Thyroid gland (tissue), 4 donors: Measurements from ENCODE around the gene PPP2R2B. TPM values are rescaled to one million over a fixed set of nuclear protein-coding genes. Genes with fewer than 3 reads are reported as not detected.

ENCODE experiments used
- DNase-seq, 2 donors: peaks; one replicate each; pipeline ENCODE4 v3.0.0-alpha.2; 2019
- H3K27ac ChIP-seq, 3 donors: fragments of 200-600 bp; sonication (generic); 1 replicate in 2 of 3; 2 replicates in 1 of 3; pipeline ENCODE4 v1.5.1; 2016 to 2019; ENCODE audit warnings: mild to moderate bottlenecking in 1 of 3, moderate library complexity in 1 of 3
- H3K27me3 ChIP-seq: fragments of 200-600 bp; sonication (generic); one replicate; pipeline ENCODE4 v1.5.1; 2019
- H3K36me3 ChIP-seq, 2 donors: fragments of 200-600 bp; sonication (generic); one replicate each; pipeline ENCODE4 v1.5.1; 2016 to 2019
- H3K4me1 ChIP-seq, 2 donors: fragments of 200-600 bp; sonication (generic); one replicate each; pipeline ENCODE4 v1.5.1; 2017 to 2019
- H3K4me3 ChIP-seq, 3 donors: fragments of 200-600 bp; sonication (generic); replicated peaks in 1 of 3; 1 replicate in 2 of 3; 2 replicates in 1 of 3; pipeline ENCODE4 v1.5.1; 2016; ENCODE audit warnings: mild to moderate bottlenecking in 1 of 3
- H3K9me3 ChIP-seq: fragments of 200-600 bp; sonication (generic); one replicate; pipeline ENCODE4 v1.5.1; 2017
- CTCF ChIP-seq, 6 experiments: fragments of 200-600 bp in 3 of 6; fragments of 450-650 bp in 3 of 6; sonication (generic) in 3 of 6; IDR thresholded peaks; one replicate each; pipeline ENCODE4 v1.5.1; 2016 to 2019; ENCODE audit warnings: antibody characterized with exemption in 6 of 6, mild to moderate bottlenecking in 2 of 6, inconsistent platforms in 1 of 6, moderate library complexity in 1 of 6
- POLR2A ChIP-seq, 2 donors: fragments of 450-650 bp; IDR thresholded peaks; one replicate each; pipeline ENCODE4 v1.6.1; 2017; ENCODE audit warnings: antibody characterized with exemption in 2 of 2, mild to moderate bottlenecking in 2 of 2, moderate library complexity in 1 of 2
- WGBS, 2 donors: methylation state at CpG; one replicate each; pipeline ENCODE4 v1.1.5; 2017; 5-methylcytosine and 5-hydroxymethylcytosine counted together
- intact Hi-C: fragments of 100-400 bp; cut with DNase I; formaldehyde crosslinking; loops from one replicate; pipeline ENCODE4 v1.15.1; 2023
- total RNA-seq, 4 donors: library from RNA; depleted of rRNA; stranded (reverse); fragments of >200 nt; gene quantifications; one replicate each; pipeline ENCODE4 v1.2.3, GENCODE V29; 2016

The PPP2R2B gene
- total RNA-seq, 4 donors from 2014 or later: 1.1 to 5.0 (median 2.9) TPM

- no peak for TF ChIP-seq POLR2A (IDR thresholded peaks at IDR 0.05)
- intact Hi-C loops: no loop called here
- 74 to 95% methylated on average over 1 of the region's 1 CpG for WGBS, 2 donors
Measured at GRCh38 chr5:146889169-146889568, 10.6 kb upstream of the PPP2R2B start.

GRCh38 chr5:146888351-146888978 lies 9.9 kb upstream of the PPP2R2B start:
- no peak for DNase-seq
- no peak overlapping the region for H3K4me3 ChIP-seq
- no peaks in the 10 kb centered on the region for H3K36me3 ChIP-seq
- H3K27ac ChIP-seq: no peak overlapping the region
- no peaks in the 10 kb centered on the region for H3K9me3 ChIP-seq
- H3K27me3 ChIP-seq: no peaks in the 10 kb centered on the region
- no peak for TF ChIP-seq CTCF (IDR thresholded peaks at IDR 0.05)
- no peak for TF ChIP-seq POLR2A (IDR thresholded peaks at IDR 0.05)
- H3K4me1 ChIP-seq: no peaks in the 10 kb centered on the region
- intact Hi-C loops: no loop called here
- 50 to 58% methylated on average over 3 of the region's 3 CpGs for WGBS, 2 donors

More at GRCh38 chr5:146889169-146889568, 10.6 kb upstream of the PPP2R2B start:
- no peak for DNase-seq
- Histone ChIP-seq H3K4me3 (no peak overlapping the region), H3K36me3 (no peaks in the 10 kb centered on the region), H3K9me3 (no peaks in the 10 kb centered on the region), H3K27me3 (no peaks in the 10 kb centered on the region), H3K27ac (no peak overlapping the region), H3K4me1 (no peaks in the 10 kb centered on the region)

- TF ChIP-seq CTCF (IDR thresholded peaks at IDR 0.05) (no peak), POLR2A (IDR thresholded peaks at IDR 0.05) (no peak)
- Histone ChIP-seq H3K9me3 (no peaks in the 10 kb centered on the region), H3K27me3 (no peaks in the 10 kb centered on the region), H3K4me3 (no peak overlapping the region), H3K4me1 (no peaks in the 10 kb centered on the region), H3K27ac (no peak overlapping the region), H3K36me3 (no peaks in the 10 kb centered on the region)
- 88 to 89% methylated on average over 5 of the region's 5 CpGs for WGBS, 2 donors
- no peak for DNase-seq
- intact Hi-C loops: no loop called here
Measured at GRCh38 chr5:146884066-146884626, 5.6 kb upstream of the PPP2R2B start.

GRCh38 chr5:146883511-146883910 lies 5.0 kb upstream of the PPP2R2B start:
- TF ChIP-seq CTCF (IDR thresholded peaks at IDR 0.05): no peak
- TF ChIP-seq POLR2A (IDR thresholded peaks at IDR 0.05): no peak
- intact Hi-C loops: no loop called here

GRCh38 chr5:146880966-146881365 lies 2.4 kb upstream of the PPP2R2B start:
- 66 to 72% methylated on average over 7 of the region's 7 CpGs for WGBS, 2 donors
- no peaks in the 10 kb centered on the region for H3K27me3 ChIP-seq
- TF ChIP-seq POLR2A (IDR thresholded peaks at IDR 0.05) (no peak), CTCF (IDR thresholded peaks at IDR 0.05) (no peak)
- H3K27ac ChIP-seq: no peak overlapping the region
- peaks cover 4 to 11% of the 10 kb centered on the region in 2 donors for H3K4me1 ChIP-seq
- no peaks in the 10 kb centered on the region for H3K36me3 ChIP-seq
- no peak overlapping the region for H3K4me3 ChIP-seq
- H3K9me3 ChIP-seq: no peaks in the 10 kb centered on the region
- DNase-seq: no peak
- intact Hi-C loops: no loop called here

More at GRCh38 chr5:146883511-146883910, 5.0 kb upstream of the PPP2R2B start:
- Histone ChIP-seq H3K36me3 (no peaks in the 10 kb centered on the region), H3K27ac (no peak overlapping the region), H3K9me3 (no peaks in the 10 kb centered on the region), H3K4me1 (peaks cover 0 to 6% of the 10 kb centered on the region in 2 donors), H3K4me3 (no peak overlapping the region), H3K27me3 (no peaks in the 10 kb centered on the region)
- no peak for DNase-seq
- 71 to 82% methylated on average over 2 of the region's 2 CpGs for WGBS, 2 donors
